Suprapubic skin (tissue), 4 donors: ENCODE results near the gene TSC22D4. TPM values are rescaled to one million over a fixed set of nuclear protein-coding genes. Genes with fewer than 3 reads are reported as not detected.
A peak's percentile ranks its signal among the peaks of the same experiment; 100 is the strongest.

Source experiments
- DNase-seq, 2 donors: peaks; one replicate each; pipeline ENCODE4 v3.0.0-alpha.2; 2019; ENCODE audit warnings: low spot score in 2 of 2
- H3K27ac ChIP-seq: fragments of 200-600 bp; sonication (generic); one replicate; pipeline ENCODE4 v1.5.1; 2019
- H3K27me3 ChIP-seq: fragments of 200-600 bp; sonication (generic); one replicate; pipeline ENCODE4 v1.5.1; 2019
- H3K36me3 ChIP-seq: fragments of 200-600 bp; sonication (generic); one replicate; pipeline ENCODE4 v1.5.1; 2019
- H3K4me1 ChIP-seq: fragments of 200-600 bp; sonication (generic); one replicate; pipeline ENCODE4 v1.5.1; 2019
- H3K4me3 ChIP-seq: fragments of 200-600 bp; sonication (generic); one replicate; pipeline ENCODE4 v1.5.1; 2019; ENCODE audit warnings: mild to moderate bottlenecking
- H3K9me3 ChIP-seq: fragments of 200-600 bp; sonication (generic); one replicate; pipeline ENCODE4 v1.5.1; 2019
- CTCF ChIP-seq, 2 donors: fragments of 200-600 bp in 1 of 2; fragments of 450-650 bp in 1 of 2; sonication (generic) in 1 of 2; IDR thresholded peaks; one replicate each; pipeline ENCODE4 v1.5.1; 2016 to 2019; ENCODE audit warnings: antibody characterized with exemption in 2 of 2, mild to moderate bottlenecking in 1 of 2, moderate library complexity in 1 of 2
- EP300 ChIP-seq: sonication (generic); formaldehyde crosslinking; IDR thresholded peaks from one replicate; pipeline ENCODE4 v1.6.1; 2017; ENCODE audit warnings: antibody characterized with exemption
- POLR2A ChIP-seq, 2 donors: fragments of 450-650 bp; IDR thresholded peaks; one replicate each; pipeline ENCODE4 v1.6.1; 2017; ENCODE audit warnings: antibody characterized with exemption in 2 of 2, mild to moderate bottlenecking in 2 of 2, moderate library complexity in 2 of 2
- POLR2AphosphoS5 ChIP-seq, 3 donors: sonication (generic); formaldehyde crosslinking; IDR thresholded peaks; one replicate each; pipeline ENCODE4 v1.6.1; 2017; ENCODE audit warnings: antibody characterized with exemption in 3 of 3
- WGBS: methylation state at CpG from one replicate; pipeline ENCODE4 v1.1.5; 2018; 5-methylcytosine and 5-hydroxymethylcytosine counted together
- total RNA-seq, 4 donors: library from RNA; depleted of rRNA; stranded (reverse); fragments of >200 nt; gene quantifications; one replicate each; pipeline ENCODE4 v1.1.0, GENCODE V29; 2016

TSC22D4 gene
- total RNA-seq, 4 donors from 2014 or later: 52.7 to 67.2 (median 57.3) TPM

- no peaks in the 10 kb centered on the region for H3K9me3 ChIP-seq
- DNase-seq: no peak
- WGBS: 79% methylated on average over 10 of the region's 10 CpGs
- H3K4me1 ChIP-seq: peaks cover 54% of the 10 kb centered on the region
- peaks cover 19% of the 10 kb centered on the region for H3K36me3 ChIP-seq
- H3K27me3 ChIP-seq: no peaks in the 10 kb centered on the region
- no peak overlapping the region for H3K4me3 ChIP-seq
- no peak overlapping the region for H3K27ac ChIP-seq
- no peak for TF ChIP-seq POLR2A (IDR thresholded peaks at IDR 0.05)
- no peak for TF ChIP-seq EP300
- no peak for TF ChIP-seq CTCF (IDR thresholded peaks at IDR 0.05)
- no peak for TF ChIP-seq POLR2AphosphoS5 (IDR thresholded peaks at IDR 0.05)
These were observed 45.3 kb downstream of the TSC22D4 start for GRCh38 chr7:100433592-100434296.

GRCh38 chr7:100433276-100433591 lies 45.8 kb downstream of the TSC22D4 start:
- H3K27me3 ChIP-seq: no peaks in the 10 kb centered on the region
- H3K36me3 ChIP-seq: peaks cover 19% of the 10 kb centered on the region
- WGBS: 86% methylated on average over 4 of the region's 4 CpGs
- H3K4me3 ChIP-seq: no peak overlapping the region
- H3K27ac ChIP-seq: no peak overlapping the region
- H3K9me3 ChIP-seq: no peaks in the 10 kb centered on the region
- no peak for DNase-seq
- no peak for TF ChIP-seq POLR2AphosphoS5 (IDR thresholded peaks at IDR 0.05)
- TF ChIP-seq POLR2A (IDR thresholded peaks at IDR 0.05): no peak
- TF ChIP-seq EP300: no peak
- no peak for TF ChIP-seq CTCF (IDR thresholded peaks at IDR 0.05)
- H3K4me1 ChIP-seq: peaks cover 54% of the 10 kb centered on the region

GRCh38 chr7:100432621-100433275 lies 46.3 kb downstream of the TSC22D4 start:
- Histone ChIP-seq H3K4me3 (no peak overlapping the region), H3K36me3 (peaks cover 19% of the 10 kb centered on the region), H3K4me1 (peaks cover 58% of the 10 kb centered on the region), H3K9me3 (no peaks in the 10 kb centered on the region), H3K27me3 (no peaks in the 10 kb centered on the region), H3K27ac (peak overlapping the region; percentile 6)
- WGBS: 76% methylated on average over 21 of the region's 21 CpGs
- TF ChIP-seq CTCF (IDR thresholded peaks at IDR 0.05) (no peak), POLR2AphosphoS5 (IDR thresholded peaks at IDR 0.05) (no peak), POLR2A (IDR thresholded peaks at IDR 0.05) (no peak), EP300 (no peak)
- DNase-seq: no peak

GRCh38 chr7:100432053-100432452 lies 47.0 kb downstream of the TSC22D4 start:
- Histone ChIP-seq H3K27ac (peak overlapping the region; percentile 6), H3K36me3 (peaks cover 19% of the 10 kb centered on the region), H3K27me3 (no peaks in the 10 kb centered on the region), H3K9me3 (no peaks in the 10 kb centered on the region), H3K4me1 (peaks cover 59% of the 10 kb centered on the region), H3K4me3 (no peak overlapping the region)
- no peak for DNase-seq
- WGBS: 90% methylated on average over 4 of the region's 4 CpGs
- TF ChIP-seq POLR2A (IDR thresholded peaks at IDR 0.05) (no peak), EP300 (no peak), POLR2AphosphoS5 (IDR thresholded peaks at IDR 0.05) (no peak), CTCF (IDR thresholded peaks at IDR 0.05) (no peak)

GRCh38 chr7:100431286-100431735 lies 47.7 kb downstream of the TSC22D4 start:
- Histone ChIP-seq H3K27me3 (no peaks in the 10 kb centered on the region), H3K4me3 (peak overlapping the region; percentile 96), H3K36me3 (peaks cover 19% of the 10 kb centered on the region), H3K27ac (no peak overlapping the region), H3K4me1 (peaks cover 55% of the 10 kb centered on the region), H3K9me3 (no peaks in the 10 kb centered on the region)
- DNase-seq: no peak
- 87% methylated on average over 16 of the region's 23 CpGs for WGBS
- TF ChIP-seq POLR2AphosphoS5 (IDR thresholded peaks at IDR 0.05): no peak
- TF ChIP-seq EP300: no peak
- TF ChIP-seq POLR2A (IDR thresholded peaks at IDR 0.05): no peak
- TF ChIP-seq CTCF (IDR thresholded peaks at IDR 0.05): no peak
